Fibroblast of mammary gland (primary cell): ENCODE results near the gene SYNE4.

Experiments used
- DNase-seq: peaks from one replicate; pipeline ENCODE4 v3.0.0-alpha.2; 2010; ENCODE audit warnings: low read depth
- H3K4me3 ChIP-seq: 2 replicates; pipeline ENCODE4 v1.5.1; 2011; ENCODE audit warnings: low read depth, mild to moderate bottlenecking, low read length, moderate library complexity; ENCODE audit not compliant: control insufficient read depth
- CTCF ChIP-seq: conservative IDR thresholded peaks from 2 replicates; pipeline ENCODE4 v1.5.1; 2011; ENCODE audit warnings: low read depth, low read length, inconsistent platforms; ENCODE audit not compliant: control insufficient read depth, insufficient read depth

The SYNE4 gene

GRCh38 chr19:35977446-35978222, 31.0 kb downstream of the SYNE4 start:
- no peak for DNase-seq
- TF ChIP-seq CTCF = peak; percentile 12
- no peak overlapping the region for H3K4me3 ChIP-seq

- peak; percentile 22 for DNase-seq
- H3K4me3 ChIP-seq = no peak overlapping the region
- no peak for TF ChIP-seq CTCF
Observed at GRCh38 chr19:35975608-35976214, 32.9 kb downstream of the SYNE4 start.

GRCh38 chr19:35973487-35973886, 35.1 kb downstream of the SYNE4 start:
- no peak for DNase-seq
- no peak for TF ChIP-seq CTCF
- H3K4me3 ChIP-seq = no peak overlapping the region

- DNase-seq = no peak
- no peak for TF ChIP-seq CTCF
- no peak overlapping the region for H3K4me3 ChIP-seq
Observed at GRCh38 chr19:35966771-35967170, 41.8 kb downstream of the SYNE4 start.

- H3K4me3 ChIP-seq = no peak overlapping the region
- peak; percentile 64 for DNase-seq
- TF ChIP-seq CTCF = no peak
Observed at GRCh38 chr19:35963514-35963913, 45.1 kb downstream of the SYNE4 start.

GRCh38 chr19:35960432-35960972, 48.1 kb downstream of the SYNE4 start:
- DNase-seq = no peak
- TF ChIP-seq CTCF = no peak
- H3K4me3 ChIP-seq = no peak overlapping the region
